ENCODE results near the gene GPRIN1.

Gene GPRIN1

GRCh38 chr5:176638437-176638836, 28.5 kb upstream of the GPRIN1 start:
- Histone ChIP-seq H3K36me3 (replicated peaks; ENCODE audit: low read depth, low read length) (no peaks in the 10 kb centered on the region), H3K4me3 (ENCODE audit: low read length) (no peak overlapping the region), H3K9me3 (ENCODE audit: insufficient read depth, low read length) (no peaks in the 10 kb centered on the region), H3K4me2 (ENCODE audit: low read length) (no peak overlapping the region), H3K27me3 (ENCODE audit: low read depth, low read length) (peaks cover 16% of the 10 kb centered on the region), H3K4me1 (ENCODE audit: low read length) (peaks cover 8% of the 10 kb centered on the region), H3K27ac (ENCODE audit: low read length) (no peak overlapping the region), H3K9ac (ENCODE audit: low read length) (no peak overlapping the region), H4K20me1 (ENCODE audit: insufficient read depth, low read length) (no peaks in the 10 kb centered on the region), H3K79me2 (ENCODE audit: low read length) (no peaks in the 10 kb centered on the region), H2AFZ (ENCODE audit: low read depth, low read length) (no peak overlapping the region)
- TF ChIP-seq EZH2phosphoT487 (IDR thresholded peaks at IDR 0.05; ENCODE audit: low read depth): no peak
- no peak for TF ChIP-seq CTCF (IDR thresholded peaks at IDR 0.05; ENCODE audit: low read depth, low read length)

GRCh38 chr5:176637556-176637955, 27.6 kb upstream of the GPRIN1 start:
- H3K27ac ChIP-seq (ENCODE audit: low read length): no peak overlapping the region
- H3K9me3 ChIP-seq (ENCODE audit: insufficient read depth, low read length): no peaks in the 10 kb centered on the region
- no peaks in the 10 kb centered on the region for H3K79me2 ChIP-seq (ENCODE audit: low read length)
- peaks cover 9% of the 10 kb centered on the region for H3K4me1 ChIP-seq (ENCODE audit: low read length)
- no peak overlapping the region for H3K9ac ChIP-seq (ENCODE audit: low read length)
- no peak overlapping the region for H3K4me2 ChIP-seq (ENCODE audit: low read length)
- H4K20me1 ChIP-seq (ENCODE audit: insufficient read depth, low read length): no peaks in the 10 kb centered on the region
- H3K27me3 ChIP-seq (ENCODE audit: low read depth, low read length): peaks cover 16% of the 10 kb centered on the region
- TF ChIP-seq CTCF (IDR thresholded peaks at IDR 0.05; ENCODE audit: low read depth, low read length) (no peak), EZH2phosphoT487 (IDR thresholded peaks at IDR 0.05; ENCODE audit: low read depth) (no peak)
- H2AFZ ChIP-seq (ENCODE audit: low read depth, low read length): no peak overlapping the region
- H3K4me3 ChIP-seq (ENCODE audit: low read length): no peak overlapping the region
- no peaks in the 10 kb centered on the region for H3K36me3 ChIP-seq (replicated peaks; ENCODE audit: low read depth, low read length)

DNA sequence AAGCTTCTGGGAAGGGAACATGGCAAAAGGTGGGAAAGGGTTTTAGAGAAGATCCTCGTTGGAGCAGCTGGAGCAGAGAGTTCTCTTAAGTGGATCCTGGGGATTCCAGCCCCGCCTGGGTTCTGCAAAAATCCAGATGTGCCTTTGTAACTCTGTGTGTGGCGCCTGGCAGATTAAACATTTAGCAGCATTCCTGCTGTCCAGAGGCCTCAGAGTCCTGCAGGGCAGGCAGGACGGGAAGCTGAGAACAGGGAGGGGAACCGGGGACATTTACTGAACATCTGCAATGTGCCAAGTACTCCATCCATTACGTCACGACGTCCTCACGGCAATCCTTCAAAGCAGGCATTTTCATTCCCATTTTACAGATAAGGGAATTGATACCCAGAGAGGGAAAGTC, 26.5 kb upstream of the GPRIN1 start:
- Histone ChIP-seq H3K27me3 (ENCODE audit: low read depth, low read length) (peaks cover 19% of the 10 kb centered on the region), H3K9ac (ENCODE audit: low read length) (no peak overlapping the region), H4K20me1 (ENCODE audit: insufficient read depth, low read length) (no peaks in the 10 kb centered on the region), H3K4me3 (ENCODE audit: low read length) (no peak overlapping the region), H3K36me3 (replicated peaks; ENCODE audit: low read depth, low read length) (no peaks in the 10 kb centered on the region), H3K4me2 (ENCODE audit: low read length) (no peak overlapping the region), H3K79me2 (ENCODE audit: low read length) (no peaks in the 10 kb centered on the region), H3K27ac (ENCODE audit: low read length) (no peak overlapping the region), H3K4me1 (ENCODE audit: low read length) (peaks cover 9% of the 10 kb centered on the region), H3K9me3 (ENCODE audit: insufficient read depth, low read length) (no peaks in the 10 kb centered on the region), H2AFZ (ENCODE audit: low read depth, low read length) (no peak overlapping the region)
- TF ChIP-seq EZH2phosphoT487 (IDR thresholded peaks at IDR 0.05; ENCODE audit: low read depth): no peak
- TF ChIP-seq CTCF (IDR thresholded peaks at IDR 0.05; ENCODE audit: low read depth, low read length): no peak

- no peaks in the 10 kb centered on the region for H3K79me2 ChIP-seq (ENCODE audit: low read length)
- no peak overlapping the region for H3K27ac ChIP-seq (ENCODE audit: low read length)
- peaks cover 13% of the 10 kb centered on the region for H3K4me1 ChIP-seq (ENCODE audit: low read length)
- H3K9me3 ChIP-seq (ENCODE audit: insufficient read depth, low read length): no peaks in the 10 kb centered on the region
- peaks cover 37% of the 10 kb centered on the region for H3K27me3 ChIP-seq (ENCODE audit: low read depth, low read length)
- H4K20me1 ChIP-seq (ENCODE audit: insufficient read depth, low read length): no peaks in the 10 kb centered on the region
- peak overlapping the region; percentile 21; the same call in 1 of the 2 replicates for H3K4me3 ChIP-seq (ENCODE audit: low read length)
- no peak overlapping the region for H3K9ac ChIP-seq (ENCODE audit: low read length)
- TF ChIP-seq EZH2phosphoT487 (IDR thresholded peaks at IDR 0.05; ENCODE audit: low read depth) (no peak), CTCF (IDR thresholded peaks at IDR 0.05; ENCODE audit: low read depth, low read length) (no peak)
- H3K36me3 ChIP-seq (replicated peaks; ENCODE audit: low read depth, low read length): no peaks in the 10 kb centered on the region
- peak overlapping the region; percentile 60 for H3K4me2 ChIP-seq (ENCODE audit: low read length)
- no peak overlapping the region for H2AFZ ChIP-seq (ENCODE audit: low read depth, low read length)
Measured at GRCh38 chr5:176633598-176633997, 23.6 kb upstream of the GPRIN1 start.
